GM12873 (cell line): ENCODE data around the gene PGS1.

Experiments used
- TF ChIP-seq, protein P1 (sequence below): IDR thresholded peaks from 2 replicates; pipeline ENCODE4 v1.5.1; 2012; ENCODE audit warnings: low read depth, mild to moderate bottlenecking, moderate library complexity, low read length, control low read depth; ENCODE audit not compliant: insufficient read depth; ENCODE audit errors: missing control alignments

Gene PGS1

DNA sequence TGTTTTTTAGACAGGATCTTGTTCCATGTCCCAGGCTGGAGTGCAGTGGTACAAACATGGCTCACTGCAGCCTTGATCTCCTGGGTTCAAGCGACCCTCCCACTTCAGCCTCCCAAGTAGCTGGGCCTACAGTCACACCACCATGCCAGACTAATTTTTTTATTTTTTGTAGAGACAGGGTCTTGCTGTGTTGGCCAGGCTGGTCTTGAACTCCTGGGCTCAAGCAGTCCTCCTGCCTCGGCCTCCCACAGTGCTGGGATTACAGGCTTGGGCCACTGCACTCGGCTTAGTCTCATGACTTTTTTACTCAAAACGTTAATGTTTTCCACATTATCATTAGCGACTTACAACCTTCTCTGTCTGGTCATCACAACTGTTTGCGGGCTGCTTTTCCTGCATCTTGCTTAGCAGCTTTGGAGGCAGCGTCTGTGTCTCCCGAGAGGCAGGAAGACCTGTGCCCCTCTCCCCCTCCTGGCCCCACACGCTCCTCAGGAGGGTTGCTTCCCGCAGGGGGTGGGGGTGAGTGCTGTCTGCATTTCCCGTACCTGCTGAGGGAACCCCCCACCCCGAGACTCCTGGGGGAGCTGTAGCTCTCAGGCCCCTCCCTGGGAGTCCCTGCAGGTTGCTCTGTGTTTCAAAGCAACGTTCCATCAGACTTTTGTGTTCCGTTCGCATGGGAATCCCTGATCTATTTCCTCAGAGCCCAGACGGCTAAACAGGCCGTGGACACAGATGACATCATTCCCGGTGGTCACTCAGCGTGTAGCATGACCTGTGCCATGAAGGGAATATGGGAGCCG lies 52.6 kb downstream of the PGS1 start:
- TF ChIP-seq, protein P1, sequence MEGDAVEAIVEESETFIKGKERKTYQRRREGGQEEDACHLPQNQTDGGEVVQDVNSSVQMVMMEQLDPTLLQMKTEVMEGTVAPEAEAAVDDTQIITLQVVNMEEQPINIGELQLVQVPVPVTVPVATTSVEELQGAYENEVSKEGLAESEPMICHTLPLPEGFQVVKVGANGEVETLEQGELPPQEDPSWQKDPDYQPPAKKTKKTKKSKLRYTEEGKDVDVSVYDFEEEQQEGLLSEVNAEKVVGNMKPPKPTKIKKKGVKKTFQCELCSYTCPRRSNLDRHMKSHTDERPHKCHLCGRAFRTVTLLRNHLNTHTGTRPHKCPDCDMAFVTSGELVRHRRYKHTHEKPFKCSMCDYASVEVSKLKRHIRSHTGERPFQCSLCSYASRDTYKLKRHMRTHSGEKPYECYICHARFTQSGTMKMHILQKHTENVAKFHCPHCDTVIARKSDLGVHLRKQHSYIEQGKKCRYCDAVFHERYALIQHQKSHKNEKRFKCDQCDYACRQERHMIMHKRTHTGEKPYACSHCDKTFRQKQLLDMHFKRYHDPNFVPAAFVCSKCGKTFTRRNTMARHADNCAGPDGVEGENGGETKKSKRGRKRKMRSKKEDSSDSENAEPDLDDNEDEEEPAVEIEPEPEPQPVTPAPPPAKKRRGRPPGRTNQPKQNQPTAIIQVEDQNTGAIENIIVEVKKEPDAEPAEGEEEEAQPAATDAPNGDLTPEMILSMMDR, result no peak

DNA sequence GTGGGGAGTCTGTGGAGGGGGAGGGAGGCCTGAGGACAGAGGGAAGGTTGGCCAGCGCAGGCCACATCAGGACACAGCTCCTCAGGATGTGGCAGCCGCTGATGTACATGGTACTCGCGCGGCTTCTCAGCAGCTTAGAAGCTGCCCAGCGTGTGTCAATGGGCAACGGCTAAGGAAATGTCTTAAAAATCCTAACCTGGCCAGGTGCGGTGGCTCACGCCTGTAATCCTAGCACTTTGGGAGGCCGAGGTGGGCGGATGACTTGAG lies 53.2 kb downstream of the PGS1 start:
- TF ChIP-seq, protein P1, result no peak

DNA sequence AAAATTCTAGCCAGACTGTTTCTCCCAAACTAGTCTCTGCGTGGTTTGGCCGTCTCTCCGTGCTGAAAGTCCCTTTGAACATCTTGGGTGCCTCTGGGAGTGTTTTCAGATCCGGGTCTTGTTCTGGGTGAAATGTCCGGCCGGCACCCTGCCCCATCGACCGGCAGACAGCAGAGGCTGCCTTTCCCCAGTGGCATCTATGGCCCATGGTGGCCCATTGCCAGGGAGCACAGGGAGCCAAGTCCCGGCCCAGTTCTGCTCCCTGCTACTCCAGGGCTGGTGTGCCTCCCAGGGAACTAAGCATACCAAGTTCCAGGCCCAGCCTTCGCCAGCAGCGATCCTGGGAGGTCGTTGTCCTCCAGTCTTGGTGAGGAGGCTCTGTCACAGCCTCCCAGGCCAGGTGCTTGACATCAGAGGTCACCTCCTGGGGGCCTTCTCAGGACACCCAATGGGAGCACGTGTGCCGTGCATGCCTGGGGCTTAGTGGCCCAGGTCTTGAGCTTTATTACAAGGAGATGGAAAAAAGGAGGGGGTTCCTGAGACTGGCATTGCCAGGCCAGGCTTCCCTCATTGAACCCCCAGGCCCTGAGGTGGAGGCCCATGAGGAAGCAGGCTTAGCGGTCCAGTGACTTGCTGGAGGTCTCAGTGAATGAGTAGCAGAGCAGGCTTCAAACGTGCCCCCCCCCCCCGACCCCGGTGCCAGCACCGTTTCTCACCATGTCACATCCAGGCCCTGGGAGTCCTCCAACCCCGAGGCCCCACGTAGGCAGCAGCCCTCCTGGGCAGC lies 54.0 kb downstream of the PGS1 start:
- TF ChIP-seq, protein P1, result no peak

DNA sequence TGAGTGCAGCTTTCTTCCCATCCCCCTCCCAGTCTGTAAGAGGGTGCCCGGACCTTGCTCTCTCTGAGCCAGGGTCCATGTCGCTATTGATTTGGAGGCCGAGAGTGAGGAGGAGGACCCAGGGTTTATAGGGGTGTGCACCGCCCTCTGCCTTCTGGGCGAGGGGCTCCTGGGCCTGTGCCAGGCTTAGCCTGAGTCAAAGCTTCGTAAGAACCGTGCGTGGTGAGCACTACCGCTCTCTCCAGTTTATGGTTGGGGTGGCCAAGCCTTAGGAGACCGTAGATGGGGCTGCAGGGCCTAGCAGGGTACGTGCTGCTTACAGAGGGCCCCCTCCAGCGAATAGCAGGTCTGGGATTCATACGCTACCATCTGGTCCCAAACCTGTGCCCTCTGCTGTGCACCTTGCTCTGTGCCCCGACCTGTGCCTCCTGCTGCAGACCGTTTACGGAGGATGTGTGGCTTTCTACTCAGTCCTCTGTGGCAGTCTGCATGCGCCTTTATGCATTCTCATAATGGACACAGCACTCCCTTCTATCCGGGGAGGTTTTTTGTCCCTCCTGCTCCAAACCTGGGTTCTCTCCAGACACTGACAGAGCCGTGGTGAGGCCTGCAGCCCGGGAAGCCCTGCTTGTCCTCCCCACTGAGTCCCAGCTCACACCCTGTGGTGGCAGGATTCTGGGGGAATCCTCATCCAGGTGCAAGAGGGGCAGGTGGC lies 54.7 kb downstream of the PGS1 start:
- TF ChIP-seq, protein P1, result no peak

DNA sequence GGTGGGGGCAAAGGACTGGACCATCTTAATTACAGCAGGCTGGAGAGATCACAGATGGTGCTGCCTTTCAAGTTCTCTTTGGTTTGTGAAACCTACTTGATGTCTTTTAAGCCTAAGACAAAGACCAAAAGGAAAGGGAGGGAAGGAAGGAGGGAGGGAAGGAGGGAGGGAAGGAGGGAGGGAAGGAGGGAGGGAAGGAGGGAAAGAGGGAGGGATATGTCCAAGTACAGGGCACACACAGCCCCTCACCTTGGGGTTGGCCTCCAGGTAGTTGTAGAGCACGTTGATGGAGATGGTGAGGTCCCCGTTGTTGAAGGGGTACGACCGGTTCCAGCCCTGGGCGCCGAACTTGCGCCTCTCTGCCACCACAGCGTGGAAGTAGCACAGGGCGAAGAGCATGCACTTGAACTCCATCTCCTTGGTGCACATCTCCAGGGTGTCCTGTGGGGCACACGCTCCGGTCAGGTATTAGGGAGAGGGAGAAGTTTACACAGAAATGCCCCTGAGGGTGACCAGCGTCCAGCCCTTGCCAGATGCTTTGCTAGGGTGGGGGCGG lies 55.4 kb downstream of the PGS1 start:
- TF ChIP-seq, protein P1, result no peak

DNA sequence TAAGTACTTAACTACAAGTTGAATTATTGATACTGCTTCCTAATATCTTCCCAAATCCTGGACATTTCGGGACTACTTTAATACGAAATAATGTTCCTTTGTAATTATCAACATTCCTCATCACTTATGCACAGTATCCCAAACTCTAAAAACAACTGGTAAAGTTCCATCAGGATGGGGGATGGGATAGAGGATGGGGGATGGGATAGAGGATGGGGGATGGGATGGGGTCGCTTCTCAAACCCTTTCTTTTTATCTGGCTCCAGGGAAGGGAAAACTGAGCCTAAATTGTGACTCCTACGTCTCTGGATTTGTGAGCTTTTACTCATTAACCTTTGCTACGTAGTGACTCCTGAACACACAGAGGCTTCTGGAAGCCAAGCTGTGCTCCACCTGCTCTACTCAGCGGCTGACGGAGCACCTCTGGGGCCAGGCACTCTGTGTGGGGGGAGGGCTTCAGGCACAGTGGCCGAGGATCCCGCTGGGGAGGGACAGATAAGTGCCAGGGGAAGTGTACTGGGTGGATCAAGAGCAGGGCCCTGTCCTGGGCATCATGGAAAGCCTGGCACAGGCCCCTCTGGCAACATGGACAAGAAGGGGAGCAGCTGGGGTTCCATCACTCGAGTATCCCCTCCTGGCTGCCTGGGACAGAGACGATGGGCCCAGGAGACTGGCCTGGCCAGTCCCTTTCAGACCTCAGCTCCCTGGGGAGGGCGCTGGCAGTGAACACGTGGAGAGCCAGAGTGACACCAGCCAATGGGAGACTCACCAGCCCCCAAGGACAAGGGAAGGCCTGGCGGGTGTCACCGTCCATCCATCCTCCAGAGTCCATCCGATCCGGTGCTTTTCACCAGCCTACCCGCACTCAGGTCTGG lies 56.2 kb downstream of the PGS1 start:
- TF ChIP-seq, protein P1, result no peak
